Upper lobe of right lung (tissue), 1 donor: ENCODE data around the gene GSTM1. TPM values are rescaled to one million over a fixed set of nuclear protein-coding genes. Genes with fewer than 3 reads are reported as not detected.
"Not testable (repeated sequence)": the region's sequence is repeated elsewhere in the genome, so short reads cannot be mapped to it uniquely, and the experiment has no call there.

Experiments
- ATAC-seq: fragments of 200-7000 bp; cut with Tn5 transposase; one replicate; pipeline ENCODE4 v1.9.1; 2020; ENCODE audit warnings: mild to moderate bottlenecking, moderate library complexity
- DNase-seq: peaks from one replicate; pipeline ENCODE4 v3.0.0-alpha.2; 2020
- H3K27ac ChIP-seq: fragments of 200-600 bp; one replicate; pipeline ENCODE4 v1.8.0; 2022
- H3K27me3 ChIP-seq: fragments of 200-600 bp; one replicate; pipeline ENCODE4 v1.8.0; 2022; ENCODE audit warnings: mild to moderate bottlenecking
- H3K36me3 ChIP-seq: fragments of 200-600 bp; one replicate; pipeline ENCODE4 v1.8.0; 2022
- H3K4me1 ChIP-seq: fragments of 200-600 bp; one replicate; pipeline ENCODE4 v1.8.0; 2022
- H3K4me3 ChIP-seq: fragments of 200-600 bp; one replicate; pipeline ENCODE4 v1.8.0; 2022; ENCODE audit warnings: mild to moderate bottlenecking
- H3K9me3 ChIP-seq: fragments of 200-600 bp; one replicate; pipeline ENCODE4 v1.8.0; 2022
- CTCF ChIP-seq: fragments of 200-600 bp; IDR thresholded peaks from one replicate; pipeline ENCODE4 v1.8.0; 2022; ENCODE audit warnings: antibody characterized with exemption
- intact Hi-C: fragments of 100-400 bp; cut with DNase I; formaldehyde crosslinking; loops from one replicate; pipeline ENCODE4 v1.11.0; 2022
- total RNA-seq: library from RNA; stranded (reverse); fragmentation: NEBNext Ultra II Directional; extraction: Animal tissue kit (Norgen Biotek cat#: 25700); gene quantifications from one replicate; pipeline ENCODE4 v1.2.1, GENCODE V29; 2021
- donor health status: DM: no; HTN: yes; CAD: no; lungs with severe emphysema.

Gene GSTM1
- total RNA-seq, 1 donor from 2014 or later, result not detected

- DNase-seq (no peak), ATAC-seq (no peak)
- intact Hi-C loops, result no loop called here
- H3K4me3 ChIP-seq, result no peak overlapping the region
- peaks cover 9% of the 10 kb centered on the region for H3K4me1 ChIP-seq
- no peaks in the 10 kb centered on the region for H3K36me3 ChIP-seq
- H3K9me3 ChIP-seq, result no peaks in the 10 kb centered on the region
- no peak overlapping the region for H3K27ac ChIP-seq
- TF ChIP-seq CTCF, result no peak
- no peaks in the 10 kb centered on the region for H3K27me3 ChIP-seq
Measured at GRCh38 chr1:109671067-109671466, 16.6 kb upstream of the GSTM1 start.

GRCh38 chr1:109673861-109674260, 13.8 kb upstream of the GSTM1 start:
- intact Hi-C loops, H3K36me3 ChIP-seq, H3K27ac ChIP-seq, DNase-seq, H3K9me3 ChIP-seq, H3K27me3 ChIP-seq, H3K4me1 ChIP-seq, ATAC-seq, H3K4me3 ChIP-seq: not testable (repeated sequence)

GRCh38 chr1:109676683-109677381, 10.8 kb upstream of the GSTM1 start:
- intact Hi-C loops, result not testable (repeated sequence)

GRCh38 chr1:109677459-109677858, 10.2 kb upstream of the GSTM1 start:
- Histone ChIP-seq H3K27me3 (no peaks in the 10 kb centered on the region), H3K36me3 (no peaks in the 10 kb centered on the region), H3K27ac (no peak overlapping the region), H3K4me1 (no peaks in the 10 kb centered on the region), H3K4me3 (no peak overlapping the region), H3K9me3 (no peaks in the 10 kb centered on the region)
- intact Hi-C loops, result no loop called here
- no peak for ATAC-seq
- DNase-seq, result no peak
- no peak for TF ChIP-seq CTCF

More at GRCh38 chr1:109676683-109677381, 10.8 kb upstream of the GSTM1 start:
- ATAC-seq, DNase-seq, H3K27ac ChIP-seq, H3K27me3 ChIP-seq, H3K9me3 ChIP-seq, H3K4me3 ChIP-seq, H3K4me1 ChIP-seq, H3K36me3 ChIP-seq: not testable (repeated sequence)

- H3K36me3 ChIP-seq, H3K9me3 ChIP-seq, H3K4me3 ChIP-seq, H3K27ac ChIP-seq, H3K4me1 ChIP-seq, ATAC-seq, DNase-seq, intact Hi-C loops, H3K27me3 ChIP-seq: not testable (repeated sequence)
Measured at GRCh38 chr1:109678637-109679036, 9.0 kb upstream of the GSTM1 start.

- ATAC-seq, H3K4me1 ChIP-seq, H3K4me3 ChIP-seq, H3K36me3 ChIP-seq, H3K27ac ChIP-seq, H3K9me3 ChIP-seq, H3K27me3 ChIP-seq, DNase-seq, intact Hi-C loops: not testable (repeated sequence)
Measured at GRCh38 chr1:109684777-109685176, 2.8 kb upstream of the GSTM1 start.

- H3K27ac ChIP-seq, H3K4me3 ChIP-seq, ATAC-seq, intact Hi-C loops, H3K4me1 ChIP-seq, DNase-seq, H3K9me3 ChIP-seq, H3K36me3 ChIP-seq, H3K27me3 ChIP-seq: not testable (repeated sequence)
Measured at GRCh38 chr1:109685399-109685798, 2.2 kb upstream of the GSTM1 start.

- H3K4me3 ChIP-seq, ATAC-seq, H3K27ac ChIP-seq, H3K36me3 ChIP-seq, H3K27me3 ChIP-seq, DNase-seq, H3K4me1 ChIP-seq, H3K9me3 ChIP-seq, intact Hi-C loops: not testable (repeated sequence)
Measured at GRCh38 chr1:109685890-109686289, 1.7 kb upstream of the GSTM1 start.

GRCh38 chr1:109687109-109687508, 508 bp upstream of the GSTM1 start:
- H3K4me1 ChIP-seq, H3K9me3 ChIP-seq, intact Hi-C loops, H3K27me3 ChIP-seq, ATAC-seq, DNase-seq, H3K4me3 ChIP-seq, H3K27ac ChIP-seq, H3K36me3 ChIP-seq: not testable (repeated sequence)
